Mucosa of rectum (tissue), 2 donors: ENCODE results near the gene HOATZ.

Experiments used
- H3K27ac ChIP-seq, 2 donors: one replicate each; pipeline ENCODE4 v1.7.0; 2013; ENCODE audit warnings: inconsistent platforms in 2 of 2, low read depth in 2 of 2, low read length in 2 of 2
- H3K27me3 ChIP-seq, 2 donors: one replicate each; pipeline ENCODE4 v1.7.0; 2013; ENCODE audit warnings: low read length in 2 of 2; ENCODE audit not compliant: control insufficient read depth in 2 of 2, insufficient read depth in 2 of 2
- H3K36me3 ChIP-seq, 2 donors: one replicate each; pipeline ENCODE4 v1.7.0; 2013; ENCODE audit warnings: low read length in 2 of 2; ENCODE audit not compliant: control insufficient read depth in 2 of 2, insufficient read depth in 2 of 2
- H3K4me1 ChIP-seq, 2 donors: one replicate each; pipeline ENCODE4 v1.7.0; 2013; ENCODE audit warnings: low read length in 2 of 2, mild to moderate bottlenecking in 1 of 2; ENCODE audit not compliant: control insufficient read depth in 2 of 2, insufficient read depth in 2 of 2
- H3K4me3 ChIP-seq, 2 donors: one replicate each; pipeline ENCODE4 v1.7.0; 2013; ENCODE audit warnings: low read length in 2 of 2
- H3K9ac ChIP-seq, 2 donors: one replicate each; pipeline ENCODE4 v1.7.0; 2013; ENCODE audit warnings: low read length in 2 of 2, low read depth in 1 of 2, mild to moderate bottlenecking in 1 of 2
- H3K9me3 ChIP-seq, 2 donors: one replicate each; pipeline ENCODE4 v1.7.0; 2013; ENCODE audit warnings: low read length in 2 of 2; ENCODE audit not compliant: control insufficient read depth in 2 of 2
- donor health status: healthy.
- donor health status: Normal muscosa, but diverticular disease.

HOATZ gene

DNA sequence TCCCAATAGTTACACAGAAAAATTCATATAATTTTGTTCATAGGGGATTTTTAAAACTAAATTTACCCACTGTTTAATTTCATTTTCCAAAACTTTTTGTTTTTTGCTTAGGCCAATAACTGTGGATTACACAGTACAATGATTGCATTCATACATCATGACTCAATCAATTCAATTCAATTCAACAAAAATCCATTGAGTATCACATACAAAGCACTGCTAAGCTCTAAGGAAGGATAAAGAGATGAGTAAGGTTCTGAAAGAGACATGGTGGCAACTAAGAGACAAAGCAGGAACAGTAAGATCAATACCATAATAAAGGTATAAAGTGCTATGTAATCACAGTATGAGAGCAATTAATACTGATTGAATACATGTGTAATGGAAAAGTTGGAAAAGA, 16.6 kb downstream of the HOATZ start:
- Histone ChIP-seq H3K4me1 (no peaks in the 10 kb centered on the region), H3K27me3 (peaks cover 0 to 8% of the 10 kb centered on the region in 2 donors), H3K4me3 (no peak overlapping the region), H3K9me3 (no peaks in the 10 kb centered on the region), H3K9ac (no peak overlapping the region), H3K36me3 (no peaks in the 10 kb centered on the region), H3K27ac (no peak overlapping the region)

DNA sequence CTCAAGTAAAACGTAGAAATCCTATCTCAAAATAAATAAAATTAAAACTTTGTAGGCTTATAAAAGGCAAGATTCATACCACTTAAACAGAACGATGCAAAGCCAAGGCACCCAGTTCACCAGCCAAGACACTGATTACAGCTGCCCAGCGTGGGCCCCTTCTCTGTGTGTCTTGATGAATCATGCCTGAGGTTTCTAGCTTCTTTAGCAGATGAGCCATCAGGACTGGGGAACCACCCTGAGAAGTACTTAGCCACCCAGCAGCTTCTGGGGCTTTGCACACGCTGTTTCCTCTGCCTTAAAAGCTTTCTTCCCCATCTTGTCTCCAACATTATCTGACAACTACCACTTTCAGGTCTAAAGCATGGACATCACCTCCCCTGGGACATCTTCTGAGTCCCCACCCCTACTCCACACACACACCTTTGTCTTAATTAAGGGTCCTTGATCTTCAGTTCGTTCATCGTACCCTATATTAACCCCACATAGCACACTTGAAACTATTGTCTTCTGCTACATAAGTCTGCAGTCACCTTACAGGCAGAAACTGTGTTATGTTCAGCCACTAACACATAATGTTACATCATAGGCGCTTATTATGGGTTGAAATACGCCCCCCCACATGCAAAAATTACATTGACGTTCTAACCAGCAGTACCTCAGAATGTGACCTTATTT, 17.2 kb downstream of the HOATZ start:
- Histone ChIP-seq H3K36me3 (no peaks in the 10 kb centered on the region), H3K9ac (no peak overlapping the region), H3K4me3 (no peak overlapping the region), H3K27me3 (peaks cover 2 to 8% of the 10 kb centered on the region in 2 donors), H3K27ac (no peak overlapping the region), H3K9me3 (no peaks in the 10 kb centered on the region), H3K4me1 (no peaks in the 10 kb centered on the region)

DNA sequence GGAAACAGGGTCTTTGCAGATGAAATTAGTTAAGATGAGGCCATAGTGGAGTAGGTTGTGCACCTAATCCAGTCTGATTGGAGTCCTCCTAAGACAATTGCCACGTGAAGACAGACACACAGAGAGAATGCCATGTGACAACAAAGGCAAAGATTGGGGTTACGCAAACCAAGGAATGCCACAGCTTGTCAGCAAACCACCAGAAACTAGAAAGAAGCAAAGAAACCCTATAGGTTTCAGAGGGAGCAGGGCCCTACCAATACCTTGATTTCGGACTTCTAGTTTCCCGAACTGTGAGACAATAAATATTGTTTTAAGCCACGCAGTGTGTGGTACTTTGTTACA, 17.8 kb downstream of the HOATZ start:
- no peak overlapping the region for H3K27ac ChIP-seq
- no peak overlapping the region for H3K9ac ChIP-seq
- H3K4me3 ChIP-seq, result no peak overlapping the region
- H3K27me3 ChIP-seq, result peaks cover 2 to 8% of the 10 kb centered on the region in 2 donors
- H3K36me3 ChIP-seq, result no peaks in the 10 kb centered on the region
- no peaks in the 10 kb centered on the region for H3K9me3 ChIP-seq
- no peaks in the 10 kb centered on the region for H3K4me1 ChIP-seq

DNA sequence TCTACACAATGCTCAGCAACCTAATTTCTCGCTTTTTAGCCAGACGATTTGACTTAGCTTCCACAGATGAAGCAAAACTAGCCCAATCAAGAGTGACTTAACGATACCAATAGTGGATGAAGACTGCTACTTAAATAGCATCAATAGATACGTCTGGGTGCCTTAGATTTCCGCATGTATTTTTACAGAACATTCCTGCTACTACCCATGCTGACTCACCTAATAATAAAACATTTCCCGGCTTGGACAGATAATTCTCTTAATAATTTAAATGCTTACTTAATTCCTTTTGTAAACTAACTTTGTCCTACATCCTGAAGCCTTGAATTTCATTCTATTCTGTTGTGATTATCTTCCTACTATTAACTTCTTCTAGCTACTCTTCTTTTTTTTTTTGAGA, 20.7 kb downstream of the HOATZ start:
- H3K4me3 ChIP-seq, result no peak overlapping the region
- no peaks in the 10 kb centered on the region for H3K36me3 ChIP-seq
- peaks cover 13 to 25% of the 10 kb centered on the region in 2 donors for H3K27me3 ChIP-seq
- no peaks in the 10 kb centered on the region for H3K4me1 ChIP-seq
- no peak overlapping the region for H3K27ac ChIP-seq
- H3K9ac ChIP-seq, result no peak overlapping the region
- no peaks in the 10 kb centered on the region for H3K9me3 ChIP-seq

DNA sequence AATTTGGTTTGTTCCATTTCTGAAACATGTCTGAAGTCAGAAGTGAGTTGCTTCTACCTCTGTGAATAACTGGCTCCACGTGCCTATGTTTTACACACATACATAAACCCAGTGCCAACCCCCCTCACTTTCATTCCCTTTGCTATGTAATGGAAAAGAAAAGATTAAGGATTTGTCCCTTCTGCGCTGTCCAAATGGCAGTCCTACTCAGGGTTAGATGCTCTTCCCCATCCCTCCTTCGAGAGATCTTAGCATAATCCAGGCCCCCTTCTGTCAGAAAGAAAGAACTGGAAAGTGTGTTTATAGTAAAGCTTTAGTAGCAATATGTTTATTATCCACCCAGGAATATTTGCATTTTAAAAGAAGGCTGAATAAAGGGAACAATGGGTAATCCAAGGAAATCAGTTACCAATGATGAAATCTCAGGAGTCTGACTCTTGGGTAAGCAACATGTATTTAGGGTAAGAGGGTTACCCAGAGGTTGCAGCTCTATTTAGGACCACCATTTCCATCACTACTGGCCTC, 22.8 kb downstream of the HOATZ start:
- H3K27me3 ChIP-seq, result peaks cover 29 to 35% of the 10 kb centered on the region in 2 donors
- H3K9me3 ChIP-seq, result no peaks in the 10 kb centered on the region
- no peak overlapping the region for H3K27ac ChIP-seq
- H3K9ac ChIP-seq, result no peak overlapping the region
- H3K36me3 ChIP-seq, result no peaks in the 10 kb centered on the region
- H3K4me1 ChIP-seq, result peaks cover 0 to 2% of the 10 kb centered on the region in 2 donors
- no peak overlapping the region for H3K4me3 ChIP-seq

DNA sequence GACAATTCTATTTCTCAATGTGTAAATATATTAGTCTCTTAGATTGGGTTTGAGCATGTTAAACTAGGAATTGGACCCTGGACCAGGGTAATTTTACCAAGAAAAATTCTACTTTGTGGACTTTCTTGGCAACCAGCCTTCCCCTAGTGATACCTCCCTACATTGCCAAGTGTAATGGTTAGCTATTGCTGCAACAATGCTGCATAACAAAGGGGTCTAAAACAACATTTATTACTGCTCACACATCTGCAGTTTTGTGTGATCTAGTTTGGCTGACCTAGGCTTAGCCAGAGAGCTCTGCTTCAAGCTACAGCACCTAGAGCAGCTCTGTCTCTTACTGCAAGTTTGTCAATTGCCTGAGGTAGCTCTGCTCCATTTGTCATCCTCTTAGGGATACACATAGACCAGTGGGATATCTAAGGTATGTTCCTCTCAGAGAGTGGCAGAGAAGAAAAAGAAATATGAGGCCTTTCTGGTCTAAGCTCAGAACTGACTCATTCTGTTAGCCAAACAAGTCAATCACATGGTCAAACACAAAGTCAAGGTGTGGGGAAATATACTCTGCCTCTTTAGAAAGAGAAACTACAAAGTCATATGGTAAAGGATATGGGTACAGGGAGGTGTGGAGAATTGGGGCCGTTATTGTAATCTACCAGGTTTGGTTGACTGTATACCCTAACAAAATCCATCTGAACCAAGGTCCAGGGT, 24.0 kb downstream of the HOATZ start:
- no peaks in the 10 kb centered on the region for H3K9me3 ChIP-seq
- no peaks in the 10 kb centered on the region for H3K36me3 ChIP-seq
- no peak overlapping the region for H3K4me3 ChIP-seq
- H3K9ac ChIP-seq, result no peak overlapping the region
- peaks cover 33 to 37% of the 10 kb centered on the region in 2 donors for H3K27me3 ChIP-seq
- no peak overlapping the region for H3K27ac ChIP-seq
- H3K4me1 ChIP-seq, result peaks cover 0 to 2% of the 10 kb centered on the region in 2 donors

DNA sequence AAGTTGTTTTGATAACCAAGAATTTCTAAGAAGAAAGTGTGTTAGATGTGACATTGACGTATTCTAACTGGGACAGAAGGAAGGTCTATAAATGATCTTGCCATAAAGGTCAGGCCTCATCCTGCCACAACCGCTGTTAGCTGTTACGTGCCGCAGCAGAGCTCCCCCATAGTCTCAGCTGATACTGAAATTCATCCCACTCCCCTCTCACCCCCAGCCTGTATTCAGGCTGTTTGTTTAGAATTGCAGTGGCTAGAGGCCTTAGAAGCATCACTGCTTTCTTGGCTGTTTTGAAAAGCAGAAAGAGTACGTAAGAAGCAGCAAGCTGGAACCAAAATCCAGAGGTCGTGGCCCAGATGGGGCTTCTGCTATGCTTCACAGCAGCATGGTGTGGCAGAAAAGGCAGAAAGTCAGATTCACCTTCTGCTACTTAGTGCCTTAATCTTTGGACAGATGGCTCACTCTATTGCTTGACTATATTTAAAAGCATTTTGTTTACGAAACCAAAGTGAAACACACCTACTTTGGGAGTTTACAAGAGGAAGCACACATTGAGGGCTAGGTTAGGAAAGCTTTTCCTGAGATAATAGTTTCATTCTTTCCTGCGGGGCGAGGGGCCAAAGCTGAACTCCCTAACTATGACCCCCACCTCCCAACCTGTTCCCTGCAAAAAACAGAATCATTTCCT, 25.0 kb downstream of the HOATZ start:
- no peaks in the 10 kb centered on the region for H3K9me3 ChIP-seq
- peak overlapping the region in 1 of 2 donors; percentile 59 for H3K4me3 ChIP-seq
- H3K27me3 ChIP-seq, result peaks cover 33 to 40% of the 10 kb centered on the region in 2 donors
- H3K36me3 ChIP-seq, result no peaks in the 10 kb centered on the region
- H3K4me1 ChIP-seq, result peaks cover 0 to 2% of the 10 kb centered on the region in 2 donors
- no peak overlapping the region for H3K9ac ChIP-seq
- H3K27ac ChIP-seq, result no peak overlapping the region

DNA sequence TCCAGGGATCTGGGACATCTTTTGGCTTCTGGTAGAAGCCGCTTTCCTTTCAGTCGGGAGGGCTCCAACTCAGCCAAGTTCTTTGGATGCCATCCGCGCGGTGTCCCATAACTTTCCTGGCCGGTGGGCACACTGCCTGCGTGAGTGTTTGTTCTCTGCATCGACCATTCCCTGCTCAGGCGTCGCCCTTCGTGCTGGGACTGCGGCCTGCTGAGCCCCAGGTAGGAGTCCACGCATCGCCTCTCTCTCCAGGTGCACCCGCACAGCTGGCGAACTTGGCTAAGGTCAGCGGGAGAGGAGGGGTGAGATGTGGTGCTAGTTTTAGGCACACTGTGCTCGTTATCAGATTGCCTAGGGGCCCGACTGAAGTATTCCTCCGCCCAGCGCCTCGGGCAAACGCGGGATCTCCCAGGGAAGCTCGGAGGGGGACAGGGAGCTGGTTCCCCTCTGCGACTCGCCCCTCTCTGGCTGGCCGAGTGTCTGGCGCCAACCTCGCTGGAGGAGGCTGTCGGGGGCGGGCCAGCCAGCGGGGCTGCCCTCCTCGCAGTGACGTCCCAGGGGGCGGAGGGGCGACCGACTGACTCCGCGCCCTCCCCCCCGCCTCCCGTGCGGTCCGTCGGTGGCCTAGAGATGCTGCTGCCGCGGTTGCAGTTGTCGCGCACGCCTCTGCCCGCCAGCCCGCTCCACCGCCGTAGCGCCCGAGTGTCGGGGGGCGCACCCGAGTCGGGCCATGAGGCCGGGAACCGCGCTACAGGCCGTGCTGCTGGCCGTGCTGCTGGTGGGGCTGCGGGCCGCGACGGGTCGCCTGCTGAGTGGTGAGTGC, 25.7 kb downstream of the HOATZ start, which contains the start of gene LAYN:
TSS of gene LAYN (plus strand) at position 607 of the 823 bp plus-strand sequence. CDS start at position 731, 124 bp downstream.
- peak within 1 kb of the TSS in 1 of 2 donors; percentile 53 for H3K9ac ChIP-seq
- no peaks in the 10 kb centered on the region for H3K9me3 ChIP-seq
- no peaks in the 10 kb centered on the region for H3K36me3 ChIP-seq
- peak within 1 kb of the TSS; percentile 12 to 44 for H3K27ac ChIP-seq
- peak within 1 kb of the TSS; percentile 51 to 59 for H3K4me3 ChIP-seq
- peaks cover 0 to 2% of the 10 kb centered on the region in 2 donors for H3K4me1 ChIP-seq
- peaks cover 33 to 37% of the 10 kb centered on the region in 2 donors for H3K27me3 ChIP-seq

DNA sequence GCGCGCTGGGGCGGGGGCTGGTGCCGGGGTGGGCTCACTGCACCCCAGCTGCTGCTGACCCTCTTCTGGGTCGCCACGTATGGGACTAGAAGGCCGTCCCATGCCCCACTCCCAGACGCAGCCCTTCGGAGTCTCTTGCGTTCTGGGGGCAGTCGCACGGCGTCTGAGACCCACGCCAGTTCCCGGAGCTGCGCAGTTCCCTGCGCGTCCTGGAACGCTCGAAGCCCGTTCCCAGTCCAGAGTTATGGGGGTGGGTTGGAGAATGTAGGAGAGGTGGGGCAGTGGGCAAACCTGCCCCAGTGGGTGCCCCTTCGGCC, 26.3 kb downstream of the HOATZ start:
- Histone ChIP-seq H3K27me3 (peaks cover 33 to 36% of the 10 kb centered on the region in 2 donors), H3K27ac (peak overlapping the region; percentile 12 to 44), H3K36me3 (no peaks in the 10 kb centered on the region), H3K4me1 (peaks cover 0 to 2% of the 10 kb centered on the region in 2 donors), H3K4me3 (peak overlapping the region; percentile 51 to 58), H3K9ac (peak overlapping the region in 1 of 2 donors; percentile 53), H3K9me3 (no peaks in the 10 kb centered on the region)
